Keratinocyte (primary cell): ENCODE measurements around the gene VWDE. TPM values are rescaled to one million over a fixed set of nuclear protein-coding genes. Genes with fewer than 3 reads are reported as not detected.

Source experiments
- DNase-seq: peaks from one replicate; pipeline ENCODE4 v3.0.0-alpha.2; 2011; ENCODE audit warnings: low read depth, missing footprints, low spot score
- FAIRE-seq: peaks from 2 replicates; lab custom pipeline; 2011; peaks lifted over from hg19 to GRCh38; lab: Jason Lieb, UNC
- H2AFZ ChIP-seq: 2 replicates; pipeline ENCODE4 v1.6.0; 2012; ENCODE audit warnings: low read length, control low read depth, inconsistent platforms; ENCODE audit not compliant: control insufficient read depth
- H3K27ac ChIP-seq: 2 replicates; pipeline ENCODE4 v1.5.1; 2011; ENCODE audit warnings: low read length; ENCODE audit not compliant: control insufficient read depth, insufficient read depth
- H3K27me3 ChIP-seq: 3 replicates; pipeline ENCODE4 v1.6.0; 2011; ENCODE audit warnings: low read length; ENCODE audit not compliant: control insufficient read depth, insufficient read depth; ENCODE audit errors: extremely low read depth
- H3K36me3 ChIP-seq, 2 experiments: 2 replicates in 1 of 2; 3 replicates in 1 of 2; pipeline ENCODE4 v1.5.1; 2011; ENCODE audit warnings: low read length in 2 of 2, mild to moderate bottlenecking in 1 of 2; ENCODE audit not compliant: control insufficient read depth in 2 of 2, insufficient read depth in 2 of 2; ENCODE audit errors: extremely low read depth in 1 of 2
- H3K4me1 ChIP-seq: 3 replicates; pipeline ENCODE4 v1.5.1; 2011; ENCODE audit warnings: low read length; ENCODE audit not compliant: control insufficient read depth, insufficient read depth; ENCODE audit errors: extremely low read depth
- H3K4me2 ChIP-seq: 3 replicates; pipeline ENCODE4 v1.6.0; 2011; ENCODE audit warnings: low read depth, low read length; ENCODE audit not compliant: control insufficient read depth, insufficient read depth; ENCODE audit errors: extremely low read depth
- H3K4me3 ChIP-seq, 3 experiments: fragments of 200-600 bp in 1 of 3; sonication (generic) in 1 of 3; 2 replicates in 2 of 3; 3 replicates in 1 of 3; pipeline ENCODE4 v1.5.1; 2011 to 2016; ENCODE audit warnings: low read length in 3 of 3, mild to moderate bottlenecking in 3 of 3, control low read depth in 2 of 3, inconsistent platforms in 1 of 3, low read depth in 1 of 3, mixed read lengths in 1 of 3, mixed run types in 1 of 3, moderate library complexity in 1 of 3; ENCODE audit not compliant: control insufficient read depth in 2 of 3, insufficient read depth in 2 of 3; ENCODE audit errors: extremely low read depth in 1 of 3
- H3K79me2 ChIP-seq: 2 replicates; pipeline ENCODE4 v1.6.0; 2012; ENCODE audit warnings: low read length; ENCODE audit not compliant: control insufficient read depth, insufficient read depth
- H3K9ac ChIP-seq: 3 replicates; pipeline ENCODE4 v1.6.0; 2011; ENCODE audit warnings: low read length; ENCODE audit not compliant: control insufficient read depth, insufficient read depth; ENCODE audit errors: extremely low read depth
- H3K9me1 ChIP-seq: 3 replicates; pipeline ENCODE4 v1.6.0; 2011; ENCODE audit warnings: low read length; ENCODE audit not compliant: control insufficient read depth, insufficient read depth; ENCODE audit errors: extremely low read depth
- H3K9me3 ChIP-seq: 2 replicates; pipeline ENCODE4 v1.5.1; 2012; ENCODE audit warnings: low read depth, low read length; ENCODE audit not compliant: control insufficient read depth
- H4K20me1 ChIP-seq: 3 replicates; pipeline ENCODE4 v1.6.0; 2011; ENCODE audit warnings: low read length; ENCODE audit not compliant: control insufficient read depth, insufficient read depth; ENCODE audit errors: extremely low read depth
- EZH2 ChIP-seq: IDR thresholded peaks from one replicate; pipeline ENCODE4 v1.6.1; 2012; ENCODE audit warnings: inconsistent platforms, mild to moderate bottlenecking, low read length, moderate library complexity
- dilution Hi-C: fragments of 300-500 bp; cut with MboI; formaldehyde crosslinking; loops from one replicate; pipeline ENCODE4 v1.7.0; 2020; ENCODE audit warnings: low sequenced_read_pairs; ENCODE audit not compliant: extremely low pct_ligation_motif_present
- polyA plus RNA-seq, 5 experiments: library from polyadenylated mRNA; depleted of rRNA in 3 of 5; stranded (reverse) in 3 of 5; stranded (forward) in 1 of 5; unstranded in 1 of 5; fragments of >200 nt; gene quantifications; 1 replicate in 1 of 5; 2 replicates in 3 of 5; 3 replicates in 1 of 5; pipeline versions ENCODE4 v1.2.1 to v1.2.3, GENCODE V29; 2011 to 2012; ENCODE audit warnings: missing spikeins in 2 of 5, low read depth in 1 of 5, low replicate concordance in 1 of 5
- TF ChIP-seq, protein P1 (sequence below), 3 experiments: IDR thresholded peaks in 1 of 3; conservative IDR thresholded peaks in 1 of 3; optimal IDR thresholded peaks in 1 of 3; 2 replicates in 2 of 3; 3 replicates in 1 of 3; pipeline versions ENCODE3 to v1.5.1; 2011; ENCODE audit warnings: low read length in 3 of 3, mild to moderate bottlenecking in 3 of 3, moderate library complexity in 2 of 3, control low read depth in 1 of 3, inconsistent platforms in 1 of 3; ENCODE audit not compliant: insufficient read depth in 2 of 3; ENCODE audit errors: extremely low read depth in 1 of 3

Gene VWDE
- polyA plus RNA-seq, 1 donor (not counting 4 experiments of a cell fraction or from before 2014, with no cell fraction given), result 0.01 TPM

DNA sequence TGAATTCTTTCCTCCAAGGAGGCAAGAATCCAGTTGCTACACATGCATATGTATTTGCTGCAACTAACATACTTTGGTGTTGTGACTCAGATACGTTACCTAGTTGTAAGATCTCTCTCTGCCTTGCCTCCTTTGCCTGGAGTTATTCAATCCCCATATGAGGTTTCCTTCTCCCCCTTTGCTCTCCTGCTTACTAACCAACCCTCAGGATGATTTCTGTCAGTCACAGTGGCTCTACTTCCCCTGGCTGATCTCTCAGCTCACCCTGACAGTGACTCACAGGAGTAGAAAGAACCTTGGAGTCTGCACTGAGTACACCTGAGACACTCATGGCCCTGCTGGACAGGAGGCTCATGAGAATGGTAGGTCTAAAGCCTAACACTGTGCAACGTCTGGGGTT lies 100.6 kb downstream of the VWDE start:
- DNase-seq, result peak; percentile 30
- Histone ChIP-seq H3K4me2 (peak overlapping the region; percentile 50), H3K4me3 (no peak overlapping the region)

DNA sequence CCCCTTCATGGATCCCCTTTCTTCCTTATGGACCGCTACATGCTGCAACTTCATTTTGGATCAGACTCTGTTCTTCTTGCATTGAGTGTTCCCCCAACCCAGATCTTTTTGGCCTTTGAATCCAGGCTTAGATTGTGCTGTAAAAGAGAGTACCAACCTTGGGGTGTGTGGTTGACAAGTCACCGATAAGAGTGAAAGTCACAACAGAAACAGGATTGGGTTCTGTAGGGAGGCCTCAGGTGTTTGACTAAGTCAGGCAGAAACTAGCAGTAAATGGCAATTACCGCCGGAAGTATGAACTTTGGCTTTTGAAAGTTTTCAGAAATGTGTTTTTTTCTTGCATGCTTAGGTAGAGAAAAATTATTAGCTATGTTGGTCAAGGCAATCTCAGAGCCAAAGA lies 103.2 kb downstream of the VWDE start:
- H2AFZ ChIP-seq, result no peak overlapping the region
- H3K4me1 ChIP-seq, result peaks cover 13% of the 10 kb centered on the region
- H3K4me2 ChIP-seq, result no peak overlapping the region
- no peak overlapping the region for H3K9ac ChIP-seq
- no peak overlapping the region for H3K4me3 ChIP-seq
- no peak for FAIRE-seq
- H3K9me1 ChIP-seq, result no peaks in the 10 kb centered on the region
- dilution Hi-C loops, result no loop called here
- TF ChIP-seq EZH2, result no peak
- TF ChIP-seq, protein P1, sequence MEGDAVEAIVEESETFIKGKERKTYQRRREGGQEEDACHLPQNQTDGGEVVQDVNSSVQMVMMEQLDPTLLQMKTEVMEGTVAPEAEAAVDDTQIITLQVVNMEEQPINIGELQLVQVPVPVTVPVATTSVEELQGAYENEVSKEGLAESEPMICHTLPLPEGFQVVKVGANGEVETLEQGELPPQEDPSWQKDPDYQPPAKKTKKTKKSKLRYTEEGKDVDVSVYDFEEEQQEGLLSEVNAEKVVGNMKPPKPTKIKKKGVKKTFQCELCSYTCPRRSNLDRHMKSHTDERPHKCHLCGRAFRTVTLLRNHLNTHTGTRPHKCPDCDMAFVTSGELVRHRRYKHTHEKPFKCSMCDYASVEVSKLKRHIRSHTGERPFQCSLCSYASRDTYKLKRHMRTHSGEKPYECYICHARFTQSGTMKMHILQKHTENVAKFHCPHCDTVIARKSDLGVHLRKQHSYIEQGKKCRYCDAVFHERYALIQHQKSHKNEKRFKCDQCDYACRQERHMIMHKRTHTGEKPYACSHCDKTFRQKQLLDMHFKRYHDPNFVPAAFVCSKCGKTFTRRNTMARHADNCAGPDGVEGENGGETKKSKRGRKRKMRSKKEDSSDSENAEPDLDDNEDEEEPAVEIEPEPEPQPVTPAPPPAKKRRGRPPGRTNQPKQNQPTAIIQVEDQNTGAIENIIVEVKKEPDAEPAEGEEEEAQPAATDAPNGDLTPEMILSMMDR (optimal IDR thresholded peaks at IDR 0.05 in 1 of 3, IDR thresholded peaks at IDR 0.05 in 1 of 3, conservative IDR thresholded peaks at IDR 0.05 in 1 of 3; ENCODE audit: extremely low read depth in 1 of 3, insufficient read depth in 2 of 3, low read length in 3 of 3), result no peak
- H3K36me3 ChIP-seq, result no peaks in the 10 kb centered on the region
- H3K9me3 ChIP-seq, result no peaks in the 10 kb centered on the region
- no peaks in the 10 kb centered on the region for H3K79me2 ChIP-seq
- no peak overlapping the region for H3K27ac ChIP-seq
- no peak for DNase-seq
- no peaks in the 10 kb centered on the region for H4K20me1 ChIP-seq
- no peaks in the 10 kb centered on the region for H3K27me3 ChIP-seq

More for the DNA sequence above, 100.6 kb downstream of the VWDE start:
- Histone ChIP-seq H3K27me3 (no peaks in the 10 kb centered on the region), H3K9me1 (no peaks in the 10 kb centered on the region), H3K79me2 (no peaks in the 10 kb centered on the region), H3K9ac (no peak overlapping the region), H3K9me3 (no peaks in the 10 kb centered on the region), H3K27ac (no peak overlapping the region), H2AFZ (no peak overlapping the region), H3K4me1 (peaks cover 13% of the 10 kb centered on the region), H4K20me1 (no peaks in the 10 kb centered on the region), H3K36me3 (no peaks in the 10 kb centered on the region)
- dilution Hi-C loops, result no loop called here
- FAIRE-seq, result peak; percentile 74
- TF ChIP-seq, protein P1 (optimal IDR thresholded peaks at IDR 0.05 in 1 of 3, IDR thresholded peaks at IDR 0.05 in 1 of 3, conservative IDR thresholded peaks at IDR 0.05 in 1 of 3; ENCODE audit: extremely low read depth in 1 of 3, insufficient read depth in 2 of 3, low read length in 3 of 3), result no peak
